HepG2 (cell line): ENCODE data around the gene SNRNP27.

ENCODE experiments used
- AGO1 ChIP-seq: fragments of 200-400 bp; formaldehyde crosslinking; IDR thresholded peaks from 2 replicates; pipeline ENCODE4 v1.6.1; 2017; ENCODE audit warnings: mild to moderate bottlenecking, low read depth, low read length, moderate library complexity; ENCODE audit not compliant: poor library complexity, severe bottlenecking
- CTCF ChIP-seq: sonication (generic); formaldehyde crosslinking; IDR thresholded peaks from 2 replicates; pipeline ENCODE4 v1.5.0; 2020; ENCODE audit warnings: mild to moderate bottlenecking, missing genetic modification reagents, moderate library complexity
- ESRRA ChIP-seq: sonication (generic); formaldehyde crosslinking; IDR thresholded peaks from 2 replicates; pipeline ENCODE4 v1.5.1; 2020; ENCODE audit warnings: mild to moderate bottlenecking, low read depth, missing genetic modification reagents
- NONO ChIP-seq, 2 experiments: fragments of 450-650 bp in 1 of 2; sonication (generic) in 1 of 2; formaldehyde crosslinking in 1 of 2; IDR thresholded peaks in 1 of 2; conservative IDR thresholded peaks in 1 of 2; 2 replicates each; pipeline versions ENCODE4 v1.6.1 to v1.8.0; 2017 to 2022; ENCODE audit warnings: mild to moderate bottlenecking in 1 of 2, missing genetic modification reagents in 1 of 2, moderate library complexity in 1 of 2
- PHF20 ChIP-seq: sonication (generic); formaldehyde crosslinking; IDR thresholded peaks from 2 replicates; pipeline ENCODE4 v1.5.0; 2020; ENCODE audit warnings: mild to moderate bottlenecking, missing genetic modification reagents
- SUZ12 ChIP-seq: fragments of 150-350 bp; IDR thresholded peaks from 2 replicates; pipeline ENCODE4 v1.6.1; 2014; ENCODE audit warnings: low read depth, low read length
- U2AF1 ChIP-seq: fragments of 200-400 bp; formaldehyde crosslinking; optimal IDR thresholded peaks from 2 replicates; pipeline ENCODE3; 2017; ENCODE audit warnings: mild to moderate bottlenecking, low read depth, low read length
- ZGPAT ChIP-seq: IDR thresholded peaks from 2 replicates; pipeline ENCODE4 v1.6.1; 2016; ENCODE audit warnings: mild to moderate bottlenecking
- ZNF556 ChIP-seq: sonication (generic); formaldehyde crosslinking; IDR thresholded peaks from 2 replicates; pipeline ENCODE4 v1.4.0; 2020; ENCODE audit warnings: mild to moderate bottlenecking, missing genetic modification reagents, borderline replicate concordance
- ZNF777 ChIP-seq: sonication (generic); formaldehyde crosslinking; IDR thresholded peaks from 2 replicates; pipeline ENCODE4 v1.4.0; 2020; ENCODE audit warnings: missing genetic modification reagents
- ZNF792 ChIP-seq: IDR thresholded peaks from 2 replicates; pipeline ENCODE4 v1.6.1; 2016

- TF ChIP-seq AGO1 (no peak), ZGPAT (CRISPR knock-in tag) (no peak), SUZ12 (no peak), U2AF1 (no peak), ZNF792 (CRISPR knock-in tag) (no peak), PHF20 (no peak), ZNF777 (no peak), ZNF556 (no peak), ESRRA (no peak), CTCF (CRISPR knock-in tag) (no peak), NONO (IDR thresholded peaks at IDR 0.05) (no peak), NONO (CRISPR knock-in tag; conservative IDR thresholded peaks at IDR 0.05) (no peak)
These were observed 29.4 kb downstream of the SNRNP27 start for GRCh38 chr2:69923116-69923515.
